PC-3 (cell line): ENCODE measurements around the gene ARF4. TPM values are rescaled to one million over a fixed set of nuclear protein-coding genes. Genes with fewer than 3 reads are reported as not detected.

Source experiments
- ATAC-seq: fragments of 200-7000 bp; cut with Tn5 transposase; 2 replicates; pipeline ENCODE4 v1.9.1; 2020; ENCODE audit warnings: mild to moderate bottlenecking, moderate library complexity
- BruUV-seq: library from RNA; stranded (reverse); fragments of 400-500 nt; replicated peaks from 2 replicates; lab custom pipeline; 2021; lab: Mats Ljungman, UMichigan
- CTCF ChIA-PET: fragments of 300-600 bp; sonication (Branson Sonifier 250); formaldehyde crosslinking; loops from one replicate; lab custom pipeline; 2022; ENCODE audit warnings: antibody characterized with exemption; lab: Charles Lee
- POLR2A ChIA-PET: fragments of 300-600 bp; sonication (Branson Sonifier 250); formaldehyde crosslinking; loops from one replicate; lab custom pipeline; 2022; ENCODE audit warnings: antibody characterized with exemption; ENCODE audit not compliant: unreplicated experiment; lab: Charles Lee
- DNase-seq: peaks from one replicate; pipeline ENCODE4 v3.0.0-alpha.2; 2015
- H2AFZ ChIP-seq: fragments of 300-600 bp; sonication (generic); 2 replicates; pipeline ENCODE4 v1.6.0; 2016; ENCODE audit warnings: antibody characterized with exemption, low read length
- H3F3A ChIP-seq: fragments of 300-600 bp; sonication (generic); one replicate; pipeline ENCODE4 v1.6.0; 2017; ENCODE audit warnings: antibody characterized with exemption, low read length, control low read depth, mild to moderate bottlenecking; ENCODE audit not compliant: unreplicated experiment
- H3K27ac ChIP-seq: fragments of 300-600 bp; sonication (generic); 2 replicates; pipeline ENCODE4 v1.5.1; 2016; ENCODE audit warnings: mild to moderate bottlenecking, low read length
- H3K27me3 ChIP-seq: fragments of 300-600 bp; sonication (generic); 2 replicates; pipeline ENCODE4 v1.6.1; 2016; ENCODE audit warnings: low read length, mixed read lengths
- H3K36me3 ChIP-seq: fragments of 300-600 bp; sonication (generic); 2 replicates; pipeline ENCODE4 v1.6.1; 2016; ENCODE audit warnings: low read depth, mixed run types, low read length, mixed read lengths
- H3K4me1 ChIP-seq: fragments of 300-600 bp; sonication (generic); 2 replicates; pipeline ENCODE4 v1.5.1; 2016; ENCODE audit warnings: low read length; ENCODE audit not compliant: insufficient read depth
- H3K4me2 ChIP-seq: fragments of 300-600 bp; sonication (generic); 2 replicates; pipeline ENCODE4 v1.6.0; 2016; ENCODE audit warnings: low read length
- H3K4me3 ChIP-seq: fragments of 300-600 bp; sonication (generic); 2 replicates; pipeline ENCODE4 v1.5.1; 2016; ENCODE audit warnings: mild to moderate bottlenecking, low read length, mixed read lengths
- H3K79me2 ChIP-seq: fragments of 300-600 bp; sonication (generic); 2 replicates; pipeline ENCODE4 v1.6.1; 2017; ENCODE audit warnings: low read length, mixed read lengths
- H3K9ac ChIP-seq: fragments of 300-600 bp; sonication (generic); 2 replicates; pipeline ENCODE4 v1.6.0; 2016; ENCODE audit warnings: mild to moderate bottlenecking, low read length
- H3K9me2 ChIP-seq: fragments of 300-600 bp; sonication (generic); replicated peaks from 2 replicates; pipeline ENCODE4 v1.6.1; 2016; ENCODE audit warnings: mixed run types, low read length, mixed read lengths
- H3K9me3 ChIP-seq: fragments of 300-600 bp; sonication (generic); 2 replicates; pipeline ENCODE4 v1.6.1; 2016; ENCODE audit warnings: low read length, mixed read lengths
- H4K20me1 ChIP-seq: fragments of 300-600 bp; sonication (generic); 2 replicates; pipeline ENCODE4 v1.6.1; 2016; ENCODE audit warnings: low read length, mixed read lengths
- CTCF ChIP-seq: fragments of 300-600 bp; sonication (generic); conservative IDR thresholded peaks from 2 replicates; pipeline ENCODE4 v1.5.1; 2017; ENCODE audit warnings: antibody characterized with exemption, low read depth, mild to moderate bottlenecking, low read length
- EZH2 ChIP-seq: fragments of 300-600 bp; sonication (generic); IDR thresholded peaks from one replicate; pipeline ENCODE4 v1.6.1; 2017; ENCODE audit warnings: antibody characterized with exemption, mild to moderate bottlenecking, low read length; ENCODE audit not compliant: unreplicated experiment
- EZH2phosphoT487 ChIP-seq: fragments of 300-600 bp; sonication (generic); IDR thresholded peaks from 2 replicates; pipeline ENCODE4 v1.6.1; 2018; ENCODE audit warnings: mild to moderate bottlenecking, antibody characterized with exemption, low read length, borderline replicate concordance
- intact Hi-C: fragments of 100-400 bp; cut with micrococcal nuclease; formaldehyde crosslinking; loops from 2 replicates; pipeline ENCODE4 v1.9.0; 2023
- total RNA-seq: library from RNA; depleted of rRNA; stranded (reverse); fragments of >200 nt; gene quantifications from 2 replicates; pipeline ENCODE4 v1.2.3, GENCODE V29; 2014

Gene ARF4
- total RNA-seq, 1 experiment from 2014 or later: 135 TPM

GRCh38 chr3:57556459-57557084 lies 40.6 kb downstream of the ARF4 start:
- peak; percentile 34 for ATAC-seq
- no peak for TF ChIP-seq CTCF
- no peak for TF ChIP-seq EZH2phosphoT487
- no peak for TF ChIP-seq EZH2
- peaks cover 34% of the 10 kb centered on the region for H3K4me1 ChIP-seq
- BruUV-seq: TSS peak; percentile 53
- ChIA-PET CTCF (interaction anchor here (1.0 kb wide), 1 partner anchor 92 kb away, joined by 4 read pairs; no protein-coding TSS in a partner anchor), POLR2A (interaction anchor here (0.6 kb wide), 1 partner anchor 171 kb away, joined by 3 read pairs; no protein-coding TSS in a partner anchor)
- DNase-seq: peak; percentile 16
- intact Hi-C loops: loop anchor here (2.0 to 5.0 kb wide), 6 partner anchors 26 to 384 kb away; partner anchors contain the start of gene ARF4
- peaks cover 53% of the 10 kb centered on the region for H3K79me2 ChIP-seq
- peak overlapping the region; percentile 75 for H3K27ac ChIP-seq
- H2AFZ ChIP-seq: peak overlapping the region; percentile 99
- peak overlapping the region; percentile 95 for H3K4me2 ChIP-seq
- peaks cover 17% of the 10 kb centered on the region for H4K20me1 ChIP-seq
- H3K4me3 ChIP-seq: peak overlapping the region; percentile 85
- no peaks in the 10 kb centered on the region for H3K27me3 ChIP-seq
- no peaks in the 10 kb centered on the region for H3F3A ChIP-seq
- H3K9me3 ChIP-seq: no peaks in the 10 kb centered on the region
- peaks cover 14% of the 10 kb centered on the region for H3K36me3 ChIP-seq
- H3K9ac ChIP-seq: peak overlapping the region; percentile 94
- H3K9me2 ChIP-seq: no peaks in the 10 kb centered on the region

GRCh38 chr3:57555738-57556458 lies 41.2 kb downstream of the ARF4 start, which contains the start of gene PDE12:
Gene PDE12 (plus strand): TSS chr3:57556274. CDS start chr3:57556380, 106 bp downstream.
- H2AFZ ChIP-seq: peak within 1 kb of the TSS; percentile 99
- H3K9me3 ChIP-seq: no peaks in the 10 kb centered on the region
- no TSS peak for BruUV-seq
- DNase-seq (peak; percentile 89), ATAC-seq (peak; percentile 76)
- no peak for TF ChIP-seq EZH2
- no peak for TF ChIP-seq EZH2phosphoT487
- TF ChIP-seq CTCF: no peak
- CTCF ChIA-PET: interaction anchor here (1.0 kb wide), 1 partner anchor 91 kb away, joined by 4 read pairs; no protein-coding TSS in a partner anchor
- H3K27me3 ChIP-seq: no peaks in the 10 kb centered on the region
- H3K4me1 ChIP-seq: peaks cover 32% of the 10 kb centered on the region
- peaks cover 48% of the 10 kb centered on the region for H3K79me2 ChIP-seq
- peak within 1 kb of the TSS; percentile 85 for H3K4me3 ChIP-seq
- peaks cover 9% of the 10 kb centered on the region; the same call in 1 of the 2 replicates for H3K36me3 ChIP-seq
- peak within 1 kb of the TSS; percentile 95 for H3K4me2 ChIP-seq
- intact Hi-C loops: loop anchor here (2.0 to 5.0 kb wide), 6 partner anchors 25 to 384 kb away; partner anchors contain the start of gene ARF4
- no peaks in the 10 kb centered on the region for H3K9me2 ChIP-seq
- POLR2A ChIA-PET: interaction anchor here (0.6 kb wide), 1 partner anchor 170 kb away, joined by 3 read pairs; no protein-coding TSS in a partner anchor
- H3K9ac ChIP-seq: peak within 1 kb of the TSS; percentile 94
- H3F3A ChIP-seq: no peaks in the 10 kb centered on the region
- H4K20me1 ChIP-seq: peaks cover 17% of the 10 kb centered on the region
- H3K27ac ChIP-seq: peak within 1 kb of the TSS; percentile 75
